ENCODE data around the gene GRAPL.
"Not testable (repeated sequence)": the region's sequence is repeated elsewhere in the genome, so short reads cannot be mapped to it uniquely, and the experiment has no call there.

The GRAPL gene

DNA sequence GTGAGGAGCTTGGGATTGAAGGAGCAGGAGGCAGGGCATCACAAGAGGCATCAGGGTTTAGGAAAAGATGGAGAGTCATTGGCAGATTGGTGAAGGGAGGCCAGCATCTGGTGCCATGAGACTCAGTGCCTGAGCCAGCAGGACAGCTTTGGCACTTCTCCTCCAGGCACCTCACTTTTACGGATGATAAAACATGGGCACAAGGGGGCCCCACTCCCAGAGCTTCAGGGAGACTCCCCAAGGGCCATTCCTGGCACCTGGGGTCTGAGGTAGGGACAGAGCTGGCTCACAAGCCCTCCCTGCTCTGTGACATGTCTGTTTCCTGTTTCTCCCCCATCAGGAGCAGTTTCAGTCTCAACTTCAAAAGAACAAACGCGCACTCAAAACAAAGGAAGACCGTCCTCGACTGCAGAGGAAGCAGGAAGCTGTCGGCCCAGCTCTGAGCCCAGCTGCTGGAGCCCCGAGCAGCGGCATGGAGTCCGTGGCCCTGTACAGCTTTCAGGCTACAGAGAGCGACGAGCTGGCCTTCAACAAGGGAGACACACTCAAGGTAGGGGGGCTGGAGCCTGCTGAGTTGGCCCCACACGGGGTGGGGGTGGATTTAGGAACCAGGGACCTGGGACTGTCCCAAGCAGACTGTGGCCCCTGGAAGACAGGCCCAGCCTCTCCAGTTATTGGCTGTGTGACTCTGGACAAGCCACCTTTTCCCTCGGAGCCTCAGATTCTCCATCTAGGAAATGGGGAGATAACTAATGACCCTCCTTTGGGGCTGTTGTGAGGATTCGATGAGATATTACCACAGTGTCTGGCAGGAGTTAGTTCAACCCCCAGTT lies at the start of gene GRAPL:
GRAPL (plus strand) TSS at position 442 of the 833 bp plus-strand sequence; CDS start at position 473, 31 bp downstream.
- not testable (repeated sequence) for DNase-seq

DNA sequence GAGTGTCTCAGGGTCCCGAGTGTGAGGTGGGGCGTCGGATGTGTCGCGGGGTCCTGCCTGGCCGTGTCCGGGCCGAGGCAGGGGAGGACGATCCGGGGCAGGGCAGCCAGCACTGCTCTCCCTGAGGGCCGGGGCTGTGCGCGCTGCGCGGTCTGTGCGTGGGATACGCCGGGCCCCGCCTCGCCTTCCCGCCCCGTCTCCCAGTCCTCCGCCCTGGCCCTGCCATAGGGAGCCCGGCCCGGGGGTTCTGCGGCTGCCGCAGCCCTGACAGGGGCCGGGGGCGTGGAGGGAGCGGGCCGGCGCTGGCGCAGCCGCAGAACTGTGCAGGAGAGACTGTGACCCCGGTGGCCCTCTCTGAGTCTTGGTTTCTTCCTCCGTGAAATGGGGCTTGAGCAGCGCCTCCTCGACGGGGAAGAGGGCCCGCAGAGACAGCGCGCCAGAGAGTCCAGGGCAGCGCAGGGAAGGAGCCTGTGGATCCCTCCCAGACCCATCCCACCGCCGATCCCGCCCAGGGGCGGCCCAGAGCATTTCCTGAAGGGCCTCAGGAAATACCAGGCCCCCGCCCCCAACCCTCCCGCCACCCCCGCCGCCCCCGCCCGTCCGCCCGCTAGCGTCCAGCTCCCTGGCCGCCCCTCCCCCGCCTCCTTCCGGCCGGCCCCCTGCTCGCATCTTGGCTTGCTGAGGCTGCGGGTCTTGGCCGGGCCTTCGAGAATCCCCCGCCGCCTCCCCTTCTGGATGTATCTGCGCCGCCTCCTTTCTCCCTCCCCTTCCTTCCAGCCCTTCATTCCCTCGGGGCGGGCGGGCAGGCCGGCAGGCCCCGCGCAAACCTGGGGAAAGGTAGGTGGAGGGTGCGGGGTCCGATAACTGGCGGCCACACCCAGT lies 38.3 kb upstream of the GRAPL start:
- DNase-seq = not testable (repeated sequence)

DNA sequence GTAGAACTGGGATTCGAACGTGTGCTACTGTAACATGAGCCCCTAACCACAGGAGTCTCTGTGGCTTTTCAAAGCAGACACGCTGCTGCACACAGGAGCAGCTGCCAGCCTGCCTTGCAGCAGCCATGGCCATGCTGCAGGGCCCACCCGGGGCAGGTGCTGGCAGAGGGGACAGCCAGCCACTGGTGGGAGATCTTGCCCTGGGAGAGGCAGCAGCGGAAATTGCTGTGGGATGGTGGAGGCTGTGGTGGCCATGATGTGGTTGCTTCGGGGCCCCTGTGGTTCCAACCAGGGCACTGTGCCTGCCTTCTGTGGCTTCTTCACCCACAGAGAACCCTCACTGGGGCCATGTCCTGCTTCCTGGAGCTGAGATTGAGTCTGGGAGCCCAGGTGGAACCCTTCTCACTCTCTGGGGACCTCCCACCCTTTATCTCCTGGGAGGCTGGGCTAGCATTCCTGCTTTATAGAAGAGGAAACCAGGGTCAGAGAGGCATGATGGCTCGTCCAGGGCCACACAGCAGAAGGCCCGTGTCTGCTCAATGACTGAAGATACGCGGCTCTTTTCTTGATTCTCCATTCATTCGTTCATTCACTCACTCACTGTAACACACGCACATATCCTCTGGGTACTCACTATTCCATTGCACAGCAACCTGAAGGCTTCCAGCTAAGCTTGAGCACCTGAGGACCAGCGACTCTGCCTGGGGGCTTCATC lies 37.2 kb upstream of the GRAPL start:
- not testable (repeated sequence) for DNase-seq

DNA sequence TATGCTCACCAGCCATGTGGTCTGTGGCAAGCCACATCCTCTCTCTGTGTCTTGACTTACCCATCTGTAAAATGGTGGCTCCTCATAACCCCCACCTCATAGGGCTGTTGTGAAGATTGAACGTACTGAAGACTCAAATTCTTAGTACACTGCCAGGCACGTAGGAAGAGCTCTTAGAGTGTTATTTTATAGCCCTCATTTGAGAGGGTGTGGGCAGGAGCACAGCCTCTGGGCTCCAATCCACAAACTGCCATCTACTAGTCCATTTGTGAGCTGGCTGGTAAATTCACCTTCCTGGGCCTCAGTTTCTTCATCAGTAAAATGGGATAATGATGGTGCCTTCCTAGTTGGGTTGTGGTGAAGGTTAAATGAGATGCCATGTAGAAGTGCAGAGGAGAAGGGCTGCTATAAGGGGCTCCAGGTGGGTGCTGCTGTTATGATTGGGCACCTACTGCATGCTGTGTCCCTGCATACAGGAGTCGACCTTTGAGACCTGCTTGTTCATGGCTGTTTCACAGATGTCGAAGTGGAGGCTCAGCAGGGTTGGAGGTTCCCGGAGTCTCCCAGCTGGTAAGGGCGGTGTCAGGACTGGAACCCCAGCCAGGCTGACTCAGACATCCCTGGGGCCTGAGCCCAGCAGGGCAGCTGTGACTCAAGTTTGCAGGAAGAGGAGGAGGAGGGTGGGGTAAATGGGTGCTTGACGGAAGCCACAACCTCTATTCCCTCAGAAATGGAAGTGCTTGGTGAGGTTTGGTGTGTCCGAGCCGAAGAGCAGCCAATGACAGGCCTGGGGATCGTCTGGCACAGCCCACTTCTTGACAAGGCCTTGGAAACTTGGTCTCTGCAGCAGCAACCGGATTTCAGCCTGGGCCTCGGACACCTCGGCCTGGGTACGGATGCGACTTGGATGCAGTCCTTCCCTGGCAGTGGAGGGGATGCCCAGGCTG lies 34.4 kb upstream of the GRAPL start:
- DNase-seq = not testable (repeated sequence)

DNA sequence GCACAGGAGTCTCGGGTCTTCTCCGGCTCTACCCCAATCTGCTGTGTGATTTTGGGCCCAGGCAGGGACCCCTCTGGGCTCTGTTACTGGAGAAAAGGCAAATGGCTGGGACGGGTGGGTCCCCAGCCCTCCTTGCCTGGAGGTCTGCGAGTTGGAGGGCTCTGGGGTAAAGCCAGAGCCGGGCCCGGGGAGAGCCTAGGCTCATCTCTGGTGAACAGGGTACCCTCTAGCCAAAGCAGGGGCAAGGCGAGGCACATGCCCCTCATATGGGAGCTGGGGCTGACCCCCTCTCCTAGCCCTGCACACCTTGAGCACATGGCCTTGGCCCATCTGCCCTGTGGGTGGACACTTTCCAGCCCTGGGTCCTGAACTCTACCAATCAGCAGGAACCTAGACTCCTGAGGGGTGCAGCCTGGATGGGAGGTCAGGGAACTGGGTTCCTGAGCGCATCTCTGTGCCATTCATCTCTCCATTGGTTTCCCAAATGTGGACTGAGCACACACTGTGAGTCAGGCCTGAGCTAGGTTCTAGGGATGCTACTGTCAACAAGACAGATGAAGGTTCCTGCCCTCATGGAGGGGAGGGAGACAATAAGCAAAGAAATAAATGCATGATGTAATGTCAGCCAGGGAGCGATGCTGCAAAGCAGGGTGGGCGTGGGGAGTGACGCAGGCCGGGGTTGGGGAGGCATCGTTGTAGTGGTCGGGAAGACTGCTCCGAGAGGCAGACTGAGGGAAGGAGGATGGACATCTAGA lies 33.5 kb upstream of the GRAPL start:
- not testable (repeated sequence) for DNase-seq

DNA sequence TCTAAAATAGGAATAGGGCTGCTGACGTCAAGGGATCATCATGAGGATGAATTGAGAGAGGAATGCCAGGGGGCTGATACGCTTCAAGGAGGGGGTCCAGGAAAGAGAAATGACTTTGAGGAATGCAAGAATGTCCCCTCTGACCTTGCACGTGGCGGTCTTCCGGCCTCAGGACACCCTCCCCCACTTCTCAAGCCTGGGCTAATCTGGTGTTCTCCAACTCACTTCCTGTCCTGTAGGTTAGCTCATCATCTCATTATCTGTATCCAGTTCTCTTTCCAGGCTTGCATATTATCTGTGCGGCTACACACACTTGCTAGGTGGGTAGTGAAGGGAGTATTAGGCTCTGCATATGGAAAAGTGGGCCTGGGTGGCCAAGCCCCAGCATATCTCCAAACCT lies 18.9 kb upstream of the GRAPL start:
- DNase-seq = not testable (repeated sequence)

DNA sequence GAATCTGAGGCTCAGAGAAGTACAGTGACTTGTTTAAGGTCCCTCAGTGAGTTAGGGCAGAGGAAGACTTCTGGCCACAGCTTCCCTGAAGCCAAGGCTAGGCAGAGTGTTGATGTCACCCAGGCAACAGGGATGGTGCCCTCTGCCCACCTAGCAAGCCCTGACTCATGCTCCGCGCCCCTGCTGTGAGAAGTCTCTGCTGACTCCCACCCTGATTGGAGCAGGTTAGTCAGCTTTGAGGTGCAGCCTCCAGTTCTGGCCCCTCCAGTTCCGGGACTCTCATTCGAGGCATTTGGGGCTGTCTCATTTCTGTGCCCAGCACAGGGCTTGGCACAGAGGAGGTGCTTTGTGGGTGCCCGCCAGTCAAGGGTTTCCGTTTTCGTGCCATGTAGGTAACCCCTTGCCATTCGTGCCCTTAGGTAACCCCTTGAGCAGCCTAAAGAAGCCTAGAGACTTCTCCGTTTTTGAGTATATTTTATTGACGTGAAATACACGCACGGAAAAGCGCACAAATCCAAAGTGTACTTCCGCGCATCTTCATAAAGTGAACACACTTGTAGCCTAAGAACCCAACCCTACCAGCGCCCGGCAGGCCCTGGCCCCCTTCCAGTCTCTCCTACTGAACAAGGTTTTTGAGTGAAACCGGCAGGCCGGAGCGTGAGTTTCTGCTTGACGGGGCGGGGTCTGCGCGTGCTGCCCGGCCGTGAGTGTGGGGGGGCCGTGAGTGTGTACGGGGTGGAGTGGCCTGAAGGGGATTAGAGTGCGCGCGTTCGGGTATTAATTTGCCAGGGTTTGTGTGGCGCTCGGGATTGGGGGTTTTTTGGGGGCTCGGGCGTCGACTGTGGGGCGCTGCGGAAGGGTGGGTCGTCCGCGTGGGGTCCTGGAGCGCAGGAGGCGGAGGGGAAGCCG lies 16.9 kb upstream of the GRAPL start:
- not testable (repeated sequence) for DNase-seq

DNA sequence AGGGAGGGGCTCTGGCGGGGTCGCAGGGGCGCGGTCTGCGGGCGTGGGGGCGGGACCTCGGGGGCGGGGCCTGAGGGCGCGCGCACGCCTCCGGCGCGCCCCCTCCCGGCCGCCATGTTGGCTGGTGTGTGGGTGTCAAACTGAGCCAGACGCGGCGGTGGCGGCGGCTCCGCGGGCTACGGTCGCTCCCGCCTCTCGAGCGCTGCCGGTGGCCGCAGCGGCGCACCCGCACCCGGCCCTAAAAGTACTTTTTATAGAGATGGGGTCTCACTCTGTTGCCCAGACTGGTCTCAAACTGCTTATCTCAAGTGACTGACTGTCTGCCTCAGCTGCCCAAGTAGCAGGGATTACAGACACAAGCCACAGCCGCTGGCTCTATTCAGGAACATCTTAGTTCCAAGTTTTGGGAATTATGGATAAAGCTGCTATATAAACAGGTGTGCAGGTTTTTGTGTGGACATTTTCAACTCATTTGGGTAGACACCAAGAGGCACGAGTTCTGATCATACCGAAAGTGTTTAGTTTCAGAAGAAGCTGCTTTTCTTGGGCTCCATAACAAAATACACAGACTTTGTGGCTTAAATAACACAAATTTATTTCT lies 16.2 kb upstream of the GRAPL start:
- not testable (repeated sequence) for DNase-seq

DNA sequence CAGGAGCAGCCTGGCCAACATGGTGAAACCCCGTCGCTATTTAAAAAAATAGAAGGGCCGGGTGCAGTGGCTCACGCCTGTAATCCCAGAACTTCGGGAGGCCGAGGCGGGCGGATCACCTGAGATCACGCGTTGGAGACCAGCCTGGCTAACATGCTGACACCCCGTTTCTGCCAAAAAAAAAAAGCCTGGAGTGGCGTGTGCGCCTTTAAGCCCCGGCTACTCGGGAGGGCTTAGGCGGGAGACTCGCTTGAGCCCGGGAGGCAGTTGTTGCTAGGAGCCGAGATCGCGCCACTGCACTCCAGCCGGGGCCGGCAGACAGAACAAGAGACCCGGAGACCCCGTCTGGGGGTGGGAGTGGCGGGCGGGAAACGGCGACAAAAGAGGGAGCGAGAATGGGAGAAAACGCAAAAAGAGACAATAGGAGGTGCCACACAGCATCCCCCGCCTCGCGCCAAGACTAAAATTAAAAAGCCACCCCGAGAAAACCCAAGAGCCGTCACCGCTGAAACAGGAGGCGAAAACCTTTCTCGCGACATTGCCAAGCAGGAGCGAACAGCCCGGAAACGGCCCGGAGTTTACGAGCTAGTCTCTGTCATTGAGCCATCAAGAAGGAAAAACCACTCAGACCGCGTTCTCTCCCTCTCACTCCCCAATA lies 15.5 kb upstream of the GRAPL start:
- DNase-seq = not testable (repeated sequence)

DNA sequence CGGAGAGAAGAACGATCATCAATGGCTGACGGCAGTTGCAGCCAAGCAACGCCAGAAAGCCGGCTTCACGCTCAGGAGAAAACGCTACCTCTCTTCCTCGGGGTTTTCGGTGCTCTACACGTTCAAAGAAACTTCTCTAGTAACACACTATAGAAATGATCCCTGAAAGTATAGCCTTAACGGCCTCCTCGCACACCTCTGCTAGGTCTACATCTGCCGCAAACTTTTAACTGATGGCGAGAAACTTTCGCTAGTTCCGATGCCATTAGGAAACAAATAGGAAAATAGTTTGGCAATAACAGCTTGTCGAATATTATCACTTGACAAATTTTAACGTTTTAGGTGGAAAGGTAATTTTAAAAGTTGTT lies 14.9 kb upstream of the GRAPL start:
- DNase-seq = not testable (repeated sequence)

DNA sequence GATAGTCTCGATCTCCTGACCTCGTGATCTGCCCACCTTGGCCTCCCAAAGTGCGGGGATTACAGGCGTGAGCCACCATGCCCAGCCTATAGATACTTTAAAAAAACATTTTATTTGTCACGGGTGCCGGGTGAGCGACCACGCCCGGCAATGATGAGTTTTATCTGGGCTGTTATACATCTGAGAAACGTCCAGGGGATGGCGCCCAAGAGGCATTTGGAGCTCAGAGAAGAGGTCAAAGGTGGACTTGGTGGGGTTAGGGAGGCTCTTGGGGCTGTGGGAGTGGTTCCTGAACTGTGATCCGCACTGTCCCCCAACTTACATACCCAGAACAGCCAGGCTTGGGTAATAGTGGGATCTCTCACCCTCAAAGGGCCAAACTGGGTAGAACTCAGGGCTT lies 8.7 kb upstream of the GRAPL start:
- DNase-seq = not testable (repeated sequence)

DNA sequence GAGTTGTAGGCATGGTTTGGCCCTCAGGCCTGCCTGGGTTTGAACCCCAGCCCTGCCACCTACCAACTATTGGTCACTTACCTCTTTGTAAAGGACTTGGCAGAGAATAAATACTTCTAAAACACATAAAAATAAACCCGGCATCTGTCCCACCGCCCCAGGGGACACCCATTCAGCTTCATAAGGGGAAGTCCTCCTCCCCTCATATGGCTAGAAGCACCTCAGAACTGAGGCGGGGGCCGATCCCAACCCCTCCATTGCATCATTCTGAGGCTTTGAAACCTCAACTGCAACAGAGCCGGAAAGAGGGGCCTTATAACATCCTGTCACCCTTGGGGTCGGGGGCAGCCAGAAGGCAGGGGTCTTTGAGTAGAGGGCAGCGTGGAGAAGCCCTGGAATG lies 2.1 kb upstream of the GRAPL start:
- not testable (repeated sequence) for DNase-seq

DNA sequence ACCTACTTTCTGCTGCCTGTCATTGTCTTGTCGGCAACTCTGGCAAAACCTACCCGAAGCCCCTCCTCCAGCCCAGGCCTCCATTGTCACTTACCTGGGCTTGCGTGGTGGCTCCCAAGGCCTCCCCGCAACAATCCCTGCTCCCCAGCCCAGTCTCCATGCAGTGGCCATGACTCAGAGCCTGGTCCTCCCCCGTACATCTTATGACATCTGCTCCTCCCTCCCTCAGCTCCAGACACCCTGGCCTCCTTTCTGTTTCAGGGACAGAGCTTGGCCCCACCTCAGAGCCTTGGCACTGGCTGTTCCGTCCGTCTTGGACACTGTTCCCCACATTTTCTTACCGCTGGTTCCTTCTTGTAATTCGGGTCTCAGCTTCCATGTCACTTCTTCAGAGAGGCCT lies 2.1 kb downstream of the GRAPL start:
- DNase-seq = not testable (repeated sequence)

DNA sequence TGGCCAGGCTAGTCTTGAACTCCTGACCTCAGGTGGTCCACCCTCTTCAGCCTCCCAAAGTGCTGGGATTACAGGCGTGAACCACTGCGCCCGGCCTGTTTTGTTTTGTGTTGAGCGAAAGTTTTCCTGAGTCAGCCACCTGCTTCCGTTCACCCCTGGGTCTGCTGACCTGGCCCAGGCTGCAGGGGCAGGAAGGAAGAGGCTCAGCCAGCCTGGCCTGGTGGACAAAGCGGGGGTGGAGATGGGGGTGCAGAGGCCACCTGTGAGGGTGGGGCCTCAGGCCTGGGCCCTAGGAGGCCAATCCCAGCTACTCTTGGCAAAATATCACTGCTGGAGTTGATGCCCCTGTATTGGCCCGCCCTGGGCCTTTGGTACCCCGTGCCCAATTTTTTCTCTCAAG lies 3.7 kb downstream of the GRAPL start:
- DNase-seq = not testable (repeated sequence)

DNA sequence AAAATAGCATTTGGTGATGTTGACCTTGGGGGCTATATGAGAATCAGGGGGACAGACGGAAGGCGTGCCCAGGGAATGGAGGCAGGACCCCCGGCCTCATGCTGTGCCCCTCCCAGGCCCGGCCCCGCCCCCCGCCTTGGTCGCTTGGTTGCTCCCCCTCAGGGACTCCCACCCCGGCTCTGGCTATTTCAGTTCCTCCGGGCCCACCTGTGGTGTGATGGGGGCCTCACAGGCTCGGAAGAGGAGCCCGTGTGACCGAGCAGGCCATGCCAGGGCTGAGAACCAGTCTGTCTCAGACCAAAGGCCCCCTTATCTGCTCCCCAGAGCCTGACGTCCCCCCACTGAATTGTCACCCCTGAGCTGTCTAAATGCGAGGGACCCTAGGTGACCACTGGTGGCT lies 4.4 kb downstream of the GRAPL start:
- DNase-seq = not testable (repeated sequence)

DNA sequence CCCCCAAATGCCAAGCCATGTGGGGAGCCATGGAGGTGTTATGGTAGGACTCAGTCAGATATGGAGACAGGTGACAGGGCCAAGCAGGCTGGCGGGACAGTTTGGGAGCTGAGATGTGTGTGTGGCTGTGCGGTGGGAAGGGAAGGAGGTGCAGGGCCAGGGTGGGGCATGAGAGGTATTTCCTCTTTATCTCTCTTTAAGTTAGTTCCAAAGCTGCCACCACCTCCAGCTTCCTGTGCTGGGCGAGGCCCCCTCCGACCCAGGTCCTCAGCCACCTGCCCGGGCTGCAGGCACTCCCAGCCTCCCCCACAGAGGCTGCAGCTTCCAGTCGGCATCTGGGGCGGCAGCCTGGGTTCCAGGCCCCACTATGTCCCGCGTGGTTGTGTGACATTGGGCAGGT lies 6.4 kb downstream of the GRAPL start:
- DNase-seq = not testable (repeated sequence)

DNA sequence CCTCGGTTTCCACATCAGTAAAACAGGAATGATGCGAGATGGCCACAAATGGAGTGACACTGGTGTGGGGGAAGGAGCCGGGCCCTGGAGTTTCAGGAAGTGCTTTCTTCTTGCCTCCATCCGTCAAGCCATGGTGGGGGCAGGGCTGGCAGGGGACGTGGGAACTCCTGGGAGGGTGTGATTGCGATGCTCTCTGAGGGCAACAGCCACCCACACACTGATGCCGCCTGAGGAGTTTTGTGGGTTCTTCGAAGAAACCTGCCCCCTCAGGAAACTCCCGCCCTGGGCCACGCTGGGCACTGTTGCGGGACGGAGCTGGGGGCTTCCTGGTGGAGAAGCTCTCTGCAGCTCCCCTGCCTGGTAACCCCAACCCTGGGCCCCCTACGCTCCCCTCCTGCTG lies 8.0 kb downstream of the GRAPL start:
- DNase-seq = not testable (repeated sequence)

DNA sequence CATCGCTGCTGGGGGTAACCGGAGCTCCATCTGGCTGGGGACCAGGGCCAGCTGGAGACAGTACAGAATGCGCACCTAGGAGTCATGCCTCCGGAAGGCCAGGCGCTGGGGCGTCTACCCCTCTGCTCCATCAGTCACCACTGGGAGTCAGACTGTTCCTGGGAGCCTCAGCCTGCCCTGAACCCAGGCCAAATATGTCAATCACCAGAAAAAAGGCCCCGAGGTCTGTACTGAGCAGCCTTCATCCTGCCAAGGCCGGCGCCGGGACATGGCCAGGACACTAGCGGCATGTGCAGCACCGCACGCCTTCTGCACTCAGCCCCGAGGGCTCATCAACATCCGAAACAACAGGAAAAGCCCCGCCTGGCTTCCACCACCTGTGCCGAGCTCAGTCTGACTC lies 8.7 kb downstream of the GRAPL start:
- not testable (repeated sequence) for DNase-seq

DNA sequence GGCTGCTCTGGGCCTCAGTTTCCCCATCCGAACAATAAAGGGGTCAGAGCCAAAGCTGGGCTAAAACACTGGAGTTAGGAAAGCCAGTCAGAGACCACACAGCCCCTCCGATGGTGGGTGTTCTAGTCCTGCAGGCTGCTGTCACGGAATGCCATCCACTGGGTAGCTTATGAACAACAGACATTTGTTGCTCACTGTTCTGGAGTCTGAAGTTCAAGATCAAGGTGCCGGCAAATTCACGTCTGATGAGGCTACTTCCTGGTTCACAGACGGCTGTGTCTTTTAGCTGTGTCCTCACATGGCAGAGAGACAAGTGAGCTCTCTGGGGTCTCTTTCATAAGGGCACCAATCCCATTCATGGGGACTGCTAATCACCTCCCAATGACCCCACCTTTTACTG lies 9.2 kb downstream of the GRAPL start:
- not testable (repeated sequence) for DNase-seq

Data from NCI-H2029 (cell line).